Prostate gland (tissue), 2 donors: Measurements from ENCODE around the gene DOCK7.

ENCODE experiments used
- POLR2AphosphoS5 ChIP-seq: sonication (generic); formaldehyde crosslinking; IDR thresholded peaks from one replicate; pipeline ENCODE4 v1.6.1; 2017; ENCODE audit warnings: antibody characterized with exemption
- TF ChIP-seq, protein P1 (sequence below), 4 experiments: fragments of 200-600 bp in 2 of 4; fragments of 450-650 bp in 2 of 4; sonication (generic) in 2 of 4; IDR thresholded peaks; 1 replicate in 3 of 4; 2 replicates in 1 of 4; pipeline ENCODE4 v1.5.1; 2016 to 2019; ENCODE audit warnings: antibody characterized with exemption in 4 of 4, mild to moderate bottlenecking in 2 of 4, moderate library complexity in 2 of 4

DNA sequence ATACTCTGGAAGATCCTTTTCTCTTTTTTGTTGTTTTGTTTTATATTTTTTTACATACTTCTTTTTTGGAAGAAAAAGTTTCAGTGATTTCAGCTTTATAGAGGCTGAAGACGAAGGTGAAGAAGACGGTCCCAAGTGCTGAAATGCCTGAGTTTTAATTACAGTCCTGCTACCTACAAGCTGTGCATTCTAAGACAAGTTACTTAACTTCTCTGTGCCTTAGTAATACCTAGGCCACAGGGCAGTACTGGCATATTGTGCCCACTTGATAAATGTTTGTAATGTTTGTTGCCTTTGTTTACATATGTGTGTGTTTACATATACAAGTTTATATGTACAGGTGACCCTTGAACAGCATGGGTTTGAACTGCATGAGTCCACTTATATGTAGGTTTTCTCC, 147.1 kb downstream of the DOCK7 start:
- TF ChIP-seq, protein P1, sequence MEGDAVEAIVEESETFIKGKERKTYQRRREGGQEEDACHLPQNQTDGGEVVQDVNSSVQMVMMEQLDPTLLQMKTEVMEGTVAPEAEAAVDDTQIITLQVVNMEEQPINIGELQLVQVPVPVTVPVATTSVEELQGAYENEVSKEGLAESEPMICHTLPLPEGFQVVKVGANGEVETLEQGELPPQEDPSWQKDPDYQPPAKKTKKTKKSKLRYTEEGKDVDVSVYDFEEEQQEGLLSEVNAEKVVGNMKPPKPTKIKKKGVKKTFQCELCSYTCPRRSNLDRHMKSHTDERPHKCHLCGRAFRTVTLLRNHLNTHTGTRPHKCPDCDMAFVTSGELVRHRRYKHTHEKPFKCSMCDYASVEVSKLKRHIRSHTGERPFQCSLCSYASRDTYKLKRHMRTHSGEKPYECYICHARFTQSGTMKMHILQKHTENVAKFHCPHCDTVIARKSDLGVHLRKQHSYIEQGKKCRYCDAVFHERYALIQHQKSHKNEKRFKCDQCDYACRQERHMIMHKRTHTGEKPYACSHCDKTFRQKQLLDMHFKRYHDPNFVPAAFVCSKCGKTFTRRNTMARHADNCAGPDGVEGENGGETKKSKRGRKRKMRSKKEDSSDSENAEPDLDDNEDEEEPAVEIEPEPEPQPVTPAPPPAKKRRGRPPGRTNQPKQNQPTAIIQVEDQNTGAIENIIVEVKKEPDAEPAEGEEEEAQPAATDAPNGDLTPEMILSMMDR (IDR thresholded peaks at IDR 0.05): no peak
- no peak for TF ChIP-seq POLR2AphosphoS5
